K562 (cell line): ENCODE measurements around the gene ACTN1.

Experiments used
- ARID3B ChIP-seq: fragments of 250-450 bp; sonication (Bioruptor Pico); IDR thresholded peaks from 2 replicates; pipeline ENCODE4 v1.4.0; 2020; ENCODE audit warnings: borderline replicate concordance
- CCAR2 ChIP-seq: fragments of 200-400 bp; formaldehyde crosslinking; IDR thresholded peaks from 2 replicates; pipeline ENCODE4 v1.6.1; 2017; ENCODE audit warnings: mild to moderate bottlenecking, low read depth, low read length
- EZH2 ChIP-seq: IDR thresholded peaks from 2 replicates; pipeline ENCODE4 v1.6.1; 2012; ENCODE audit warnings: low read depth, mild to moderate bottlenecking, inconsistent platforms, low read length, borderline replicate concordance
- JUNB ChIP-seq: fragments of 450-650 bp; formaldehyde crosslinking; conservative IDR thresholded peaks from 2 replicates; pipeline ENCODE4 v1.4.0; 2020; ENCODE audit warnings: mild to moderate bottlenecking
- PATZ1 ChIP-seq: fragments of 250-450 bp; sonication (Bioruptor Pico); IDR thresholded peaks from 2 replicates; pipeline ENCODE4 v1.5.0; 2020; ENCODE audit warnings: mild to moderate bottlenecking, borderline replicate concordance
- POLR2A ChIP-seq: fragments of 450-650 bp; conservative IDR thresholded peaks from 2 replicates; pipeline ENCODE4 v1.6.1; 2016
- REST ChIP-seq, 2 experiments: fragments of 450-650 bp; formaldehyde crosslinking in 1 of 2; IDR thresholded peaks; 2 replicates each; pipeline versions ENCODE4 v1.4.0 to v1.6.1; 2014 to 2020; ENCODE audit warnings: mild to moderate bottlenecking in 2 of 2, borderline replicate concordance in 1 of 2, low read depth in 1 of 2
- SUPT5H ChIP-seq: fragments of 450-650 bp; IDR thresholded peaks from 2 replicates; pipeline ENCODE4 v1.6.1; 2016
- ZNF277 ChIP-seq: fragments of 250-450 bp; sonication (Bioruptor Pico); IDR thresholded peaks from 2 replicates; pipeline ENCODE4 v1.8.0; 2022; ENCODE audit warnings: inconsistent platforms, mild to moderate bottlenecking, moderate library complexity, borderline replicate concordance

GRCh38 chr14:68926236-68926635, 52.9 kb downstream of the ACTN1 start:
- TF ChIP-seq POLR2A (no peak), EZH2 (no peak), ZNF277 (no peak), PATZ1 (CRISPR knock-in tag) (no peak), SUPT5H (no peak), ARID3B (CRISPR knock-in tag) (no peak), REST (IDR thresholded peaks at IDR 0.05; ENCODE audit: borderline replicate concordance) (no peak), REST (CRISPR knock-in tag; IDR thresholded peaks at IDR 0.05; ENCODE audit: low read depth) (no peak), CCAR2 (no peak), JUNB (CRISPR knock-in tag) (no peak)
